ENCODE data around the gene SNRK. TPM values are rescaled to one million over a fixed set of nuclear protein-coding genes. Genes with fewer than 3 reads are reported as not detected.

Gene SNRK
- total and polyA plus RNA-seq, 9 of the 15 experiments (the other 6 are each of a cell fraction or from before 2014, with no cell fraction given) = 1.7 to 12.3 (median 7.3) TPM

GRCh38 chr3:43286115-43286840 is at the start of gene SNRK (continued):
- TF ChIP-seq ZBTB26 (CRISPR knock-in tag; IDR thresholded peaks at IDR 0.05) = no peak
- peak; percentile 66 for TF ChIP-seq KDM5B (IDR thresholded peaks at IDR 0.05; ENCODE audit: insufficient replicate concordance, low read depth, low read length)
- TF ChIP-seq, protein P1, sequence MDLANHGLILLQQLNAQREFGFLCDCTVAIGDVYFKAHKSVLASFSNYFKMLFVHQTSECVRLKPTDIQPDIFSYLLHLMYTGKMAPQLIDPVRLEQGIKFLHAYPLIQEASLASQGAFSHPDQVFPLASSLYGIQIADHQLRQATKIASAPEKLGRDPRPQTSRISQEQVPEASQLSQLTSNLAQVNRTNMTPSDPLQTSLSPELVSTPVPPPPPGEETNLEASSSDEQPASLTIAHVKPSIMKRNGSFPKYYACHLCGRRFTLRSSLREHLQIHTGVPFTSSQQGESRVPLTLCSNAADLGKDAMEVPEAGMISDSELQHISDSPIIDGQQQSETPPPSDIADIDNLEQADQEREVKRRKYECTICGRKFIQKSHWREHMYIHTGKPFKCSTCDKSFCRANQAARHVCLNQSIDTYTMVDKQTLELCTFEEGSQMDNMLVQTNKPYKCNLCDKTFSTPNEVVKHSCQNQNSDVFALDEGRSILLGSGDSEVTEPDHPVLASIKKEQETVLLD (IDR thresholded peaks at IDR 0.05) = peak; percentile 62; the same call in 1 of the 2 replicates
- TF ChIP-seq NUFIP1 (IDR thresholded peaks at IDR 0.05; ENCODE audit: partially characterized antibody) = no peak
- TF ChIP-seq SUPT5H (IDR thresholded peaks at IDR 0.05) = 0 out of 2 replicates have a peak, but pooled peaks have one; percentile 31
- TF ChIP-seq, protein P2, sequence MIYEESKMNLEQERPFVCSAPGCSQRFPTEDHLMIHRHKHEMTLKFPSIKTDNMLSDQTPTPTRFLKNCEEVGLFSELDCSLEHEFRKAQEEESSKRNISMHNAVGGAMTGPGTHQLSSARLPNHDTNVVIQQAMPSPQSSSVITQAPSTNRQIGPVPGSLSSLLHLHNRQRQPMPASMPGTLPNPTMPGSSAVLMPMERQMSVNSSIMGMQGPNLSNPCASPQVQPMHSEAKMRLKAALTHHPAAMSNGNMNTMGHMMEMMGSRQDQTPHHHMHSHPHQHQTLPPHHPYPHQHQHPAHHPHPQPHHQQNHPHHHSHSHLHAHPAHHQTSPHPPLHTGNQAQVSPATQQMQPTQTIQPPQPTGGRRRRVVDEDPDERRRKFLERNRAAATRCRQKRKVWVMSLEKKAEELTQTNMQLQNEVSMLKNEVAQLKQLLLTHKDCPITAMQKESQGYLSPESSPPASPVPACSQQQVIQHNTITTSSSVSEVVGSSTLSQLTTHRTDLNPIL (CRISPR knock-in tag; IDR thresholded peaks at IDR 0.05) = no peak
- TF ChIP-seq, protein P3, sequence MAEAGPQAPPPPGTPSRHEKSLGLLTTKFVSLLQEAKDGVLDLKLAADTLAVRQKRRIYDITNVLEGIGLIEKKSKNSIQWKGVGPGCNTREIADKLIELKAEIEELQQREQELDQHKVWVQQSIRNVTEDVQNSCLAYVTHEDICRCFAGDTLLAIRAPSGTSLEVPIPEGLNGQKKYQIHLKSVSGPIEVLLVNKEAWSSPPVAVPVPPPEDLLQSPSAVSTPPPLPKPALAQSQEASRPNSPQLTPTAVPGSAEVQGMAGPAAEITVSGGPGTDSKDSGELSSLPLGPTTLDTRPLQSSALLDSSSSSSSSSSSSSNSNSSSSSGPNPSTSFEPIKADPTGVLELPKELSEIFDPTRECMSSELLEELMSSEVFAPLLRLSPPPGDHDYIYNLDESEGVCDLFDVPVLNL (CRISPR knock-in tag; IDR thresholded peaks at IDR 0.05; ENCODE audit: low read depth) = no peak
- TF ChIP-seq CTCFL (IDR thresholded peaks at IDR 0.05; ENCODE audit: borderline replicate concordance, insufficient read depth, low read depth, low read length, poor library complexity, severe bottlenecking) = peak; percentile 12
- TF ChIP-seq PML (IDR thresholded peaks at IDR 0.05; ENCODE audit: low read length) = no peak
- no peak for TF ChIP-seq PRMT5 (CRISPR knock-in tag; IDR thresholded peaks at IDR 0.05)
- TF ChIP-seq, protein P4, sequence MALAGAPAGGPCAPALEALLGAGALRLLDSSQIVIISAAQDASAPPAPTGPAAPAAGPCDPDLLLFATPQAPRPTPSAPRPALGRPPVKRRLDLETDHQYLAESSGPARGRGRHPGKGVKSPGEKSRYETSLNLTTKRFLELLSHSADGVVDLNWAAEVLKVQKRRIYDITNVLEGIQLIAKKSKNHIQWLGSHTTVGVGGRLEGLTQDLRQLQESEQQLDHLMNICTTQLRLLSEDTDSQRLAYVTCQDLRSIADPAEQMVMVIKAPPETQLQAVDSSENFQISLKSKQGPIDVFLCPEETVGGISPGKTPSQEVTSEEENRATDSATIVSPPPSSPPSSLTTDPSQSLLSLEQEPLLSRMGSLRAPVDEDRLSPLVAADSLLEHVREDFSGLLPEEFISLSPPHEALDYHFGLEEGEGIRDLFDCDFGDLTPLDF (CRISPR knock-in tag; IDR thresholded peaks at IDR 0.05) = no peak
- TF ChIP-seq HIVEP1 (CRISPR knock-in tag; IDR thresholded peaks at IDR 0.05) = no peak
- no peak for TF ChIP-seq ZNF696 (CRISPR knock-in tag; conservative IDR thresholded peaks at IDR 0.05)
- TF ChIP-seq ZBTB17 (CRISPR knock-in tag; IDR thresholded peaks at IDR 0.05) = peak; percentile 58; the same call in 1 of the 2 replicates
- no peak for TF ChIP-seq HDAC3 (IDR thresholded peaks at IDR 0.05; ENCODE audit: borderline replicate concordance, partially characterized antibody)
- TF ChIP-seq ZNF316 (IDR thresholded peaks at IDR 0.05) = no peak
- TF ChIP-seq, protein P5, sequence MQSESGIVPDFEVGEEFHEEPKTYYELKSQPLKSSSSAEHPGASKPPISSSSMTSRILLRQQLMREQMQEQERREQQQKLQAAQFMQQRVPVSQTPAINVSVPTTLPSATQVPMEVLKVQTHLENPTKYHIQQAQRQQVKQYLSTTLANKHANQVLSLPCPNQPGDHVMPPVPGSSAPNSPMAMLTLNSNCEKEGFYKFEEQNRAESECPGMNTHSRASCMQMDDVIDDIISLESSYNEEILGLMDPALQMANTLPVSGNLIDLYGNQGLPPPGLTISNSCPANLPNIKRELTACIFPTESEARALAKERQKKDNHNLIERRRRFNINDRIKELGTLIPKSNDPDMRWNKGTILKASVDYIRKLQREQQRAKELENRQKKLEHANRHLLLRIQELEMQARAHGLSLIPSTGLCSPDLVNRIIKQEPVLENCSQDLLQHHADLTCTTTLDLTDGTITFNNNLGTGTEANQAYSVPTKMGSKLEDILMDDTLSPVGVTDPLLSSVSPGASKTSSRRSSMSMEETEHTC (IDR thresholded peaks at IDR 0.05) = no peak

All from K562 (cell line).